ENCODE data around the gene DNM1L.

DNA sequence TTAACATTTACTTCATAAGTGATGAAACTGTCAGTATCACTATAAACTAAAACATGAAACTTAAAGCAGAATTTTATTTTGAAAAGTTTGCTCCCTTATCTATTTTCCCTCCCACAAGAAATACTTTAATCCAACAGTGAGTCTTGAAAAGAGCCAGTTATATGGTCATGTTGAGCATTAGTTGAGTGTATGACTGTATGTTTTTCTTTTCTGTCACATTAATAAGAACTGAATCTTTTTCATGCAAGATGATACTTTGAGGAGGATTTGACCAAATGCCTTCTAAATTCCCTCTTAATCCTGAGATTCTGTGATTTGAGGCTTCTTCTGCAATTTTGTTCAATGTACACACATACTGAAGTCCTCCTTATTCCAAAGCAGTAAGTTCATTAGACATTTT lies 110.3 kb downstream of the DNM1L start:
- TF ChIP-seq CTCF (IDR thresholded peaks at IDR 0.05; ENCODE audit: low read length) (no peak), EZH2 (IDR thresholded peaks at IDR 0.05; ENCODE audit: borderline replicate concordance, low read length) (no peak)
